B cell (primary cell): ENCODE data around the gene CTNNA1. TPM values are rescaled to one million over a fixed set of nuclear protein-coding genes. Genes with fewer than 3 reads are reported as not detected.

ENCODE experiments used
- ATAC-seq: fragments of 200-7000 bp; cut with Tn5 transposase; one replicate; pipeline ENCODE4 v1.10.0; 2021; ENCODE audit warnings: low read depth, mild to moderate bottlenecking, moderate number of reproducible peaks, moderate library complexity
- CTCF ChIA-PET: fragments of 350-600 bp; sonication (Branson Sonifier 250); formaldehyde crosslinking; loops from one replicate; lab custom pipeline; 2021; ENCODE audit warnings: antibody characterized with exemption, inconsistent platforms; lab: Charles Lee
- POLR2A ChIA-PET: fragments of 350-600 bp; sonication (Branson Sonifier 250); formaldehyde crosslinking; loops from one replicate; lab custom pipeline; 2021; ENCODE audit warnings: antibody characterized with exemption; lab: Charles Lee
- DNase-seq: peaks from one replicate; pipeline ENCODE4 v3.0.0; 2013
- H2AFZ ChIP-seq: 2 replicates; pipeline ENCODE4 v1.6.1; 2012; ENCODE audit warnings: mild to moderate bottlenecking, low read depth, low read length; ENCODE audit not compliant: insufficient read depth, poor library complexity, severe bottlenecking
- H3K27ac ChIP-seq, 2 donors: 1 replicate in 1 of 2; 2 replicates in 1 of 2; pipeline ENCODE4 v1.5.1; 2012 to 2013; ENCODE audit warnings: low read length in 2 of 2, mild to moderate bottlenecking in 2 of 2, moderate library complexity in 1 of 2
- H3K27me3 ChIP-seq, 4 experiments: fragments of 200-600 bp in 1 of 4; sonication (generic) in 1 of 4; replicated peaks in 1 of 4; 1 replicate in 2 of 4; 2 replicates in 2 of 4; pipeline versions ENCODE4 v1.6.1 to v1.7.0; 2013 to 2016; ENCODE audit warnings: low read length in 3 of 4, mild to moderate bottlenecking in 2 of 4, mixed read lengths in 1 of 4, moderate library complexity in 1 of 4; ENCODE audit not compliant: insufficient read depth in 4 of 4, control insufficient read depth in 3 of 4; ENCODE audit errors: control extremely low read depth in 1 of 4
- H3K36me3 ChIP-seq, 2 experiments: replicated peaks in 1 of 2; 1 replicate in 1 of 2; 2 replicates in 1 of 2; pipeline versions ENCODE4 v1.6.1 to v1.7.1; 2013; ENCODE audit warnings: low read length in 1 of 2; ENCODE audit not compliant: insufficient read depth in 2 of 2, control insufficient read depth in 1 of 2; ENCODE audit errors: control extremely low read depth in 1 of 2, extremely low read depth in 1 of 2
- H3K4me1 ChIP-seq, 2 donors: fragments of 200-600 bp in 1 of 2; sonication (generic) in 1 of 2; 1 replicate in 1 of 2; 2 replicates in 1 of 2; pipeline versions ENCODE4 v1.5.1 to v1.6.1; 2013 to 2017; ENCODE audit warnings: low read length in 2 of 2; ENCODE audit not compliant: control insufficient read depth in 2 of 2, insufficient read depth in 2 of 2
- H3K4me2 ChIP-seq: replicated peaks from 2 replicates; pipeline ENCODE3; 2012; ENCODE audit warnings: mild to moderate bottlenecking, low read depth, low read length; ENCODE audit not compliant: poor library complexity, severe bottlenecking
- H3K4me3 ChIP-seq, 5 experiments: fragments of 200-600 bp in 1 of 5; sonication (generic) in 1 of 5; 1 replicate in 3 of 5; 2 replicates in 2 of 5; pipeline versions ENCODE4 v1.5.1 to v1.7.0; 2011 to 2016; ENCODE audit warnings: low read length in 4 of 5, mild to moderate bottlenecking in 4 of 5, low read depth in 2 of 5, control low read depth in 1 of 5, moderate library complexity in 1 of 5; ENCODE audit not compliant: insufficient read depth in 1 of 5; ENCODE audit errors: control extremely low read depth in 1 of 5, extremely low read depth in 1 of 5
- H3K79me2 ChIP-seq: fragments of 200-600 bp; sonication (generic); one replicate; pipeline ENCODE4 v1.6.0; 2016; ENCODE audit warnings: low read length; ENCODE audit not compliant: control insufficient read depth, insufficient read depth
- H3K9ac ChIP-seq: fragments of 200-600 bp; sonication (generic); 2 replicates; pipeline ENCODE4 v1.6.1; 2017; ENCODE audit warnings: mild to moderate bottlenecking, low read length, moderate library complexity
- H3K9me3 ChIP-seq, 3 donors: one replicate each; pipeline versions ENCODE4 v1.6.1 to v1.7.1; 2013; ENCODE audit warnings: low read length in 2 of 3; ENCODE audit not compliant: control insufficient read depth in 2 of 3, insufficient read depth in 1 of 3; ENCODE audit errors: control extremely low read depth in 1 of 3
- H4K20me1 ChIP-seq: 2 replicates; pipeline ENCODE4 v1.6.0; 2012; ENCODE audit warnings: mild to moderate bottlenecking, low read length; ENCODE audit not compliant: insufficient read depth, control insufficient read depth, poor library complexity, severe bottlenecking
- H3K27ac Mint-ChIP-seq: one replicate; pipeline ENCODE4 v1.8.0; 2021; ENCODE audit warnings: mixed read lengths
- H3K27me3 Mint-ChIP-seq: one replicate; pipeline ENCODE4 v1.8.0; 2021; ENCODE audit warnings: mixed read lengths
- H3K4me1 Mint-ChIP-seq: one replicate; pipeline ENCODE4 v1.8.0; 2021; ENCODE audit warnings: mixed read lengths
- H3K4me3 Mint-ChIP-seq: one replicate; pipeline ENCODE4 v1.8.0; 2021; ENCODE audit warnings: mixed read lengths
- H3K9me3 Mint-ChIP-seq: one replicate; pipeline ENCODE4 v1.8.0; 2022; ENCODE audit warnings: mixed read lengths; ENCODE audit not compliant: insufficient read depth
- EZH2 ChIP-seq: IDR thresholded peaks from 2 replicates; pipeline ENCODE4 v1.6.1; 2012; ENCODE audit warnings: borderline replicate concordance, low read depth, mild to moderate bottlenecking, moderate library complexity, low read length; ENCODE audit not compliant: insufficient read depth, poor library complexity, severe bottlenecking
- WGBS: methylation state at CpG from one replicate; pipeline ENCODE4 v1.1.5; 2013; ENCODE audit warnings: missing lambda C conversion rate; ENCODE audit not compliant: insufficient coverage; 5-methylcytosine and 5-hydroxymethylcytosine counted together
- intact Hi-C: fragments of 100-400 bp; cut with micrococcal nuclease; formaldehyde crosslinking; loops from one replicate; pipeline ENCODE4 v1.10.0; 2022
- polyA plus RNA-seq: library from polyadenylated mRNA; depleted of rRNA; stranded (reverse); fragments of >200 nt; gene quantifications from 2 replicates; pipeline ENCODE4 v1.2.3, GENCODE V29; 2012
- total RNA-seq, 2 donors: library from RNA; stranded (reverse); fragments of 120-200 nt in 1 of 2; gene quantifications; 1 replicate in 1 of 2; 2 replicates in 1 of 2; pipeline versions ENCODE4 v1.2.3 to v1.2.4, GENCODE V29; 2013 to 2022
- TF ChIP-seq, protein P1 (sequence below): fragments of 200-600 bp; IDR thresholded peaks from one replicate; pipeline ENCODE4 v1.8.0; 2022; ENCODE audit warnings: antibody characterized with exemption, mild to moderate bottlenecking

CTNNA1 gene
- total and polyA plus RNA-seq, 2 donors (not counting 1 experiment from before 2014, with no cell fraction given): 22.7 to 96.0 TPM

DNA sequence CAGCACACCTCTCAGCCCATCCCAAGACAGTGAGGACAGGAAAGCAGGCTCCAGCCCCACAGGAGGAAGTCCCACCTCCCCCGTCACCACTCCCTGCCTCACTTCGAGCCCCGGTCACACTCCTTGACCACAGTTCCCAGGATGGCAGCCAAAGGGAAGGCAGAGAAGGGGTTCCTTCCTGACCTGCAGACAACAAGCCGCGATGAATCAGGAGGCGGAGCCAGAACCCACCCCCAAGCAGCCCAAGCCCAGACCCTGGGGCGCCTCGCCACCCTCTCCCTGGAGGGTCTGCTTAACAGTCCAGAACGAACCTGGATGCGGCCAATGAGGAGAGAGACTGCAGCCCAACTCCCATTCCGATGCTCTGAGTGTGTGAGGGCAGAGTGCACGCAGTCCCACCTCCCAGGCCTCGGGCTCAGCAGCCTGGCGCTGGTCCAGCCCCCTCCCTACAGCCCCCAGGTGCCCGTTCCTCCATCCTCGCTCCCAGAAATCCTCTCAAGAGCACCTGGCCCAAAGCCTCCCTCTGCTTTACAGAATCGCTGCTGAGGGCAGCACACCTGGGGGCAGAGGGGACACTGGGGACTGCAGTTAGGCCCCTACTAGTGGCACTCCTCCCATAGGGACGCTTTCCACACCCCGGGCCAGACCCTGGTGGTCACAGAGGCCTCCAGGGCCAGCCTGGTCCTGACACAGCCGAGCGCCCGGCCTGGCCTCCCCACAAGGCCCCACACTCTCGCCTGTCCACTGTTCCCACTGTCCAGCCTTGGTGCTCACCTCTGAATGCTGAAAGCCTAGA, 191.5 kb downstream of the CTNNA1 start:
- Histone ChIP-seq H3K9me3 (no peaks in the 10 kb centered on the region), H3K36me3 (peaks cover 0 to 15% of the 10 kb centered on the region in 2 experiments), H3K27ac (no peak overlapping the region), H3K4me3 (no peak overlapping the region), H3K4me1 (no peaks in the 10 kb centered on the region), H3K9ac (no peak overlapping the region), H2AFZ (no peak overlapping the region), H4K20me1 (no peaks in the 10 kb centered on the region), H3K79me2 (no peaks in the 10 kb centered on the region), H3K4me2 (no peak overlapping the region), H3K27me3 (no peaks in the 10 kb centered on the region)
- ATAC-seq (no peak), DNase-seq (no peak)
- no peaks in the 10 kb centered on the region for H3K4me1 Mint-ChIP-seq
- H3K4me3 Mint-ChIP-seq: no peak overlapping the region
- H3K27ac Mint-ChIP-seq: no peak overlapping the region
- no peaks in the 10 kb centered on the region for H3K9me3 Mint-ChIP-seq
- intact Hi-C loops: no loop called here
- no peak for TF ChIP-seq EZH2
- TF ChIP-seq, protein P1, sequence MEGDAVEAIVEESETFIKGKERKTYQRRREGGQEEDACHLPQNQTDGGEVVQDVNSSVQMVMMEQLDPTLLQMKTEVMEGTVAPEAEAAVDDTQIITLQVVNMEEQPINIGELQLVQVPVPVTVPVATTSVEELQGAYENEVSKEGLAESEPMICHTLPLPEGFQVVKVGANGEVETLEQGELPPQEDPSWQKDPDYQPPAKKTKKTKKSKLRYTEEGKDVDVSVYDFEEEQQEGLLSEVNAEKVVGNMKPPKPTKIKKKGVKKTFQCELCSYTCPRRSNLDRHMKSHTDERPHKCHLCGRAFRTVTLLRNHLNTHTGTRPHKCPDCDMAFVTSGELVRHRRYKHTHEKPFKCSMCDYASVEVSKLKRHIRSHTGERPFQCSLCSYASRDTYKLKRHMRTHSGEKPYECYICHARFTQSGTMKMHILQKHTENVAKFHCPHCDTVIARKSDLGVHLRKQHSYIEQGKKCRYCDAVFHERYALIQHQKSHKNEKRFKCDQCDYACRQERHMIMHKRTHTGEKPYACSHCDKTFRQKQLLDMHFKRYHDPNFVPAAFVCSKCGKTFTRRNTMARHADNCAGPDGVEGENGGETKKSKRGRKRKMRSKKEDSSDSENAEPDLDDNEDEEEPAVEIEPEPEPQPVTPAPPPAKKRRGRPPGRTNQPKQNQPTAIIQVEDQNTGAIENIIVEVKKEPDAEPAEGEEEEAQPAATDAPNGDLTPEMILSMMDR: no peak
- 78% methylated on average over 23 of the region's 23 CpGs for WGBS
- CTCF ChIA-PET: no interaction called here
- POLR2A ChIA-PET: no interaction called here
- H3K27me3 Mint-ChIP-seq: no peaks in the 10 kb centered on the region
